HUES48 (cell line): ENCODE data around the gene TMEM37.

Experiments
- H3K27ac ChIP-seq: one replicate; pipeline ENCODE4 v1.7.0; 2013; ENCODE audit warnings: low read depth, low read length, inconsistent platforms
- H3K27me3 ChIP-seq: 2 replicates; pipeline ENCODE4 v1.6.1; 2013; ENCODE audit warnings: mild to moderate bottlenecking, low read length; ENCODE audit not compliant: control insufficient read depth, insufficient read depth
- H3K36me3 ChIP-seq: 2 replicates; pipeline ENCODE4 v1.6.1; 2013; ENCODE audit warnings: low read length; ENCODE audit not compliant: control insufficient read depth, insufficient read depth
- H3K4me1 ChIP-seq: 2 replicates; pipeline ENCODE4 v1.6.1; 2013; ENCODE audit warnings: mild to moderate bottlenecking, low read length; ENCODE audit not compliant: control insufficient read depth, insufficient read depth
- H3K4me3 ChIP-seq: 2 replicates; pipeline ENCODE4 v1.5.1; 2013; ENCODE audit warnings: mild to moderate bottlenecking, low read depth, low read length
- H3K9ac ChIP-seq: 2 replicates; pipeline ENCODE4 v1.6.1; 2013; ENCODE audit warnings: mild to moderate bottlenecking, low read depth, low read length, moderate library complexity
- H3K9me3 ChIP-seq: 2 replicates; pipeline ENCODE4 v1.6.1; 2013; ENCODE audit warnings: low read length; ENCODE audit not compliant: control insufficient read depth, insufficient read depth

The TMEM37 gene

DNA sequence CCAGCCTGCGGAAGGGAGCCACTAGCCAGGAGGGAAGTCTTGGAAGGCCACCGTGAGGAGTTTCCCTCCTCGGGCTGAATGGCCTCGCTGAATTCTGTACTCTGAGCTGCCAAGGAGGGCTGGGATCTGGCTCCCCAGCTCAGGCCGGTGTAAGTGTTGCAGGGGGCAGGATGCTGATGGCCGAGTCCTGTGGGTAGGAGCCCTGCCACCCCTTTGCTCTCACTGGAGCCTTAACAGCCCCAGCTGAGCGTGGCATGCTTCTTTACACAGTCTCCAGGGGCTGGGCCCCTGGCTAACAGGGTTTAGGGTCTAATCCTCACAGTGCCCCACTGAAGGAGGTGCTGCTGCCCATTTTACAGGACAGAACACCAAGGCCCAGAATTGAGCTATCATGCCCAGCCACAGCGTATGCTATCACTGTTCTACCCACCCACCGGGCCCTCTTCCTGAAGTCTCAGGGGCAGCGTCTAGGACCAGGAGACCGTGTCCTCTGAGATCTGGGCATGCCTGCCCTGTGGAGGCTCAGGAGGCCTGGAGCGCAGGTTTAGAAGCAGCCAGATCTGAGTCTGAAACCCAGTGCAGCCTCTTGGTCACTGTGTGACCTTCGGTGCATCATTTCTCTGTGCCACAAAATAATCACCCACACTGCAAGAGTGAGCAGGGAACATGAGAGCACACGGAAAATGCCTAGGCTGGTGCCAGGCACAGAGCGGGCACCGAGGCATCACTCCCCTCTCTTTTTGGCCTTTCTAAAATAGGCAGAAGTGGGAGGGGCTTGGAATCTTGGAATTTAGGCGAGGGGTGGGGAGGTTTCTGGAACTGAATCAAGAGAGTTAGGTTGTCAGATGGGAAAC, 42.9 kb downstream of the TMEM37 start:
- Histone ChIP-seq H3K9me3 (no peaks in the 10 kb centered on the region), H3K9ac (no peak overlapping the region), H3K27me3 (no peaks in the 10 kb centered on the region), H3K27ac (no peak overlapping the region), H3K4me1 (peaks cover 16% of the 10 kb centered on the region), H3K36me3 (no peaks in the 10 kb centered on the region), H3K4me3 (no peak overlapping the region)

DNA sequence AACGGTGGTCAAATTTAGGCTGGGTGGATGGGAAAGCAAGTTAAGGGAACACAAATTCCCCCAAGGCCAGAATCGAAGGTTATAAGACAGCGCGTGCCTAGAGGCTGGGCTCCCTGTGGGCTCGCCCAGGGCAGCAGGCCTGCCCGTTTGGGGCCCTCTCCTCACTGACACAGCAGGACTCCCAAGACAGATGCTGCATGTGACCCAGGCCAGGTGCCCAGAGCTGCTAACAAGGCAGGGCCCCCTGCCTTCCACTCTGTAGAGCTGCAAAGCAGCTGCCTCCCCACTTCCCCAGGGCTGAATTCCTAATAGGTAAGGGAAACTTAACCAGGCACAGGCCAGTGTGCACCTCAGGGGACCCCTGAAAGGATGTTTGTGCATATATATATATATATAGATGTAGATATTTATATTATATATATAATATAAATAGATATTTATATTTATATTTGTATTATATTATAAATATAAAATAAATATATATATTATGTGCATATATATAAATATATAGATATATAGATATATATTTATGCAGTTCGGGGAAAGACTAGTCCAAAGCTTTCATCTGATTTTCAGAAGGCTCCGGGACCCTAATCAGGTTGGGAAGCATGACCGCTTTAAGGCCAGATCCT, 43.7 kb downstream of the TMEM37 start:
- Histone ChIP-seq H3K4me1 (peaks cover 11% of the 10 kb centered on the region), H3K27ac (no peak overlapping the region), H3K4me3 (no peak overlapping the region), H3K36me3 (no peaks in the 10 kb centered on the region), H3K9me3 (no peaks in the 10 kb centered on the region), H3K27me3 (no peaks in the 10 kb centered on the region), H3K9ac (no peak overlapping the region)

DNA sequence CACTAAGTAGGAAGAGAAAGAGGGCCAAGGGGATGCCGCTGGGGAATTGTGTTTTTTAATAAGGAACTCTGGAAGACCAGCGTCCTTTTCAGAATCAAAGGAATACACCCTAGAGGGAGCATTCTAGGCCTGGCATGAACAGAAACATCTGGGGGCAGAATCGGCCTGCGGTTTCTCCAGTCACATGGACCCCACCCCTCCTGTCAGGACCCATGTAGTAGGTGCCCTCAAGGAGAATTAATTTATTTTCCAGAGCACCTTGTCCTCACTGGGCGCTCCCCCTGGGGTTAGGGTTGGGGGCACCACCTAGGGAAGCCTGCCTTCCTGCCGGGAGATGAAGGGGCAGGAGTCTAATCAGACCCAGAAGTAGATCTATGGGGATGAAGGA, 44.2 kb downstream of the TMEM37 start:
- H3K9me3 ChIP-seq: no peaks in the 10 kb centered on the region
- H3K27me3 ChIP-seq: no peaks in the 10 kb centered on the region
- H3K4me3 ChIP-seq: no peak overlapping the region
- peaks cover 11% of the 10 kb centered on the region for H3K4me1 ChIP-seq
- H3K36me3 ChIP-seq: no peaks in the 10 kb centered on the region
- H3K27ac ChIP-seq: no peak overlapping the region
- no peak overlapping the region for H3K9ac ChIP-seq

DNA sequence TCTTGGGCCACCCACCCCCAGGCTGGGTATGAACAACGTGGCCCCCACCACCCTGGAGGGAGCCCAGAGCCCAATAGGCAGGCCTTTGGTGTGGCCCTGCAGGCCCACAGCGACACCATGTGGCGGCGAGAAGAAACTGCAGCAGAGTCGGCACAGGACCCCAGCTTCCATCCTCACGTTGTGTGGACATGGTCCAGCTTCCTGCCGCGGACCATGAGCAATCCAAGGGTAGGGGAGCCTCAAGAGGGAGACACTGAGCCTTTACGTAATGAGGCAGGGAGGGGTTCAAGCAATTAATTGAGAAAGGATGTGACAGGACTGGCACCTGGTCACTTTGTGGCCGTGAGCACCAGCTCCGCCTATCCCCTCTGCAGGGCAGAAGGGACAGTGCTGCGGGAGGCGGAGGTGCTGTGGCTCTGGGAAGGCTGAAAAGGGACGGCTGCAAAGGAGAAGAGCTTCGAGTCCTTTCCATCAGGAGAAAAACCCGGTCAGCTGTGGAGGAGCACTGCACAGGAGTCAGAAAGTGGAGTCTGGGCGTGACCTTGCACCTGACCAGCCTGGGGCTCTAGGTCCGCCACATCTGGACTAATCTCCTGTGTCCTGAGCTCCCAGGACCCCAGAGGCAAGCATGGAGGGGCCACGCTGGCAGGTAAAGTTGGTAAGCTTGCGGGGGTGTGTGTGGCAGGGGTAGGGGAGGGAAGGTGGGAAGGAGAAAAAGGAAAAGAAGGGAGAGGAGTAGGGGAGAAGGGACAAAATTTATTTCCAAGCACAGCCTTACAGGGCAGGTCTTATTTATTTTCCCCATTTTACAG, 44.9 kb downstream of the TMEM37 start:
- peaks cover 11% of the 10 kb centered on the region for H3K4me1 ChIP-seq
- no peak overlapping the region for H3K9ac ChIP-seq
- no peaks in the 10 kb centered on the region for H3K27me3 ChIP-seq
- H3K27ac ChIP-seq: no peak overlapping the region
- no peaks in the 10 kb centered on the region for H3K9me3 ChIP-seq
- H3K36me3 ChIP-seq: no peaks in the 10 kb centered on the region
- H3K4me3 ChIP-seq: no peak overlapping the region

DNA sequence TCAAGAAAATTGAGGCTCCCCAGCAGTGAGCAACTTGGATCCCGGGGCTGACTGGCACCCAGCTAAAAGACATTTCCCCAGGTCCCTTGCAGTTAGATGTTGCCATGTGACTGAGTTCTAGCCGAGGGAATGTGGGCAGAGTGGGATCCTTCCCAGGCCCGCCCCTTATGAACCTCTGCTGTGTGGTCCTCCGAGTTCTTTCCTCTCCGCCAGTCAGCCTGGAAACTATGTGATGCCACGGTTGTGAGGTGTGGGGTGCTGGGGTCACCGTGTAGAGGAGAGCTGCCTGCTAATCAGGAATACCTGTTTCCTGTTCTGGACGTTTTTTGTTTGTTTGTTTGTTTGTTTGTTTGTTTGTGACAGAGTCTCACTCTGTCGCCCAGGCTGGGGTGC, 45.5 kb downstream of the TMEM37 start:
- Histone ChIP-seq H3K27ac (no peak overlapping the region), H3K9me3 (no peaks in the 10 kb centered on the region), H3K27me3 (no peaks in the 10 kb centered on the region), H3K9ac (no peak overlapping the region), H3K4me1 (peaks cover 11% of the 10 kb centered on the region), H3K36me3 (no peaks in the 10 kb centered on the region), H3K4me3 (no peak overlapping the region)

DNA sequence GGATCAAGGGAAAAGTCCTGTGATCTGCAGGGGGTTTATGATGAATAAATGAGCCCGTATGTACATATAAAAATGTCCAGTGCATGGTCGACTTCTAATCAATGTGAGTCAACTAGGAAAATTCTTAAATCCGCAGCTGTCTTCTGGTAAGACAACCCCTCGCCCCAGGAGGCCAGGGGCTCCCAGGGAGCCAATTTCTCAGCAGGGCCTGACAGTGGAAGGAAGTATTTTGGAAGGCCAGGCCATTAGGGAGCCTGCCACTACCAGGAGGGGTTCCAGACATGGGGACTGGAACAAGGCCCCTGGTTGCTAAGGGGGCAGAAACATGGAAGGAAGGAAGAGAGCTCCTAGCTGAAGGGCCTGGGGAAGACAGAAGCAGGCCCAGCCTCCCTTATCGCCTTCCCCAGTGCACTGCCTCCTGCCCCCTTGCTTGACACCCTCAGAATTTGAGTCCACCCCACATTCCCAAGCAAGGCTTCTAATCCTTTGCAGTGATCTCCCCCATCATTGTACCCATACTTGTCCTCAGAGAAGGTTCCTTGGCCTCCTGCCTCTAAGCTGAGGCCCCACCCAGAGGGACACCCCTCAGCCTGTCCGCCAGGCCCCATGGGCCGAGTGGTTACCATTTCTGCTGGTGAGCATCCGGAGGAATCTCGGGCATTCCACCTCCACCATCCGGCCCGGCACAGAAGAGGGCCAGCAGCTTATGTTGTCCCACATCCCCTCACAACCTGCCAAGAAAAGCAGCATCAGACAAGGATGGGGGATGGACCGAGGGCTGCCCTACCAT, 46.7 kb downstream of the TMEM37 start:
- H3K9me3 ChIP-seq: no peaks in the 10 kb centered on the region

DNA sequence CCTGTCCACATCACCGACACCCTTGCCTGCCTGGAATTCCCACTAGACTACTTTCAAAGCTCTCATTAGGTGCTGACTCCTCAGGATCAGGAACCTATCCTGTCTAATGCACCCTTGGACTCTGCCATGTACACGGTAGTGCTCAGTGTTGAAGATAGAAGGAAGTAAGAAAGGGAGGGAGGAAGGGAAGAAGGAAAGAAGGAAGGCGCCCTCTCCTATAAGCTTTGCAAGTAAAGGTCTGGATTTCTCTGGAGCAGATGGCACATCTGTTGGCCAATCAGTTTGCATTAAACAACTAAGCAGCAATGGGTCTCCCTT, 47.3 kb downstream of the TMEM37 start:
- Histone ChIP-seq H3K9ac (no peak overlapping the region), H3K27ac (no peak overlapping the region), H3K4me1 (peaks cover 11% of the 10 kb centered on the region), H3K9me3 (no peaks in the 10 kb centered on the region), H3K4me3 (no peak overlapping the region), H3K27me3 (no peaks in the 10 kb centered on the region), H3K36me3 (no peaks in the 10 kb centered on the region)

More for the DNA sequence above, 46.7 kb downstream of the TMEM37 start:
- Histone ChIP-seq H3K27ac (no peak overlapping the region), H3K4me1 (peaks cover 11% of the 10 kb centered on the region), H3K4me3 (no peak overlapping the region), H3K27me3 (no peaks in the 10 kb centered on the region), H3K9ac (no peak overlapping the region), H3K36me3 (no peaks in the 10 kb centered on the region)

DNA sequence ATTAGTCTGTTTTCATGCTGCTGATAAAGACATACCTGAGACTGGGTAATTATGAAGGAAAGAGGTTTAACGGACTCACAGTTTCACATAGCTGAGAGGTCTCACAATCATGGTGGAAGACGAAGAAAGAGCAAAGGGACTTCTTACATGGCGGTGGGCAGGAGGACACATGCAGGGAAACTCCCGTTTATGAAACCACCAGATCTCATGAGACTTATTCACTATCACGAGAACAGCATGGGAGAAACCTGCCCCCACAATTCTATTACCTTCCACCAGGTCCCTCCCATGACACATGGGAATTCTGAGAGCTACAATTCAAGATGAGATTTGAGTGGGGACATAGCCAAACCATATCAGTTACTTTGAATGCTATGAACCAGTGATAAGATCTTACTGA, 48.5 kb downstream of the TMEM37 start:
- H3K27me3 ChIP-seq: no peaks in the 10 kb centered on the region
- no peaks in the 10 kb centered on the region for H3K9me3 ChIP-seq
- H3K36me3 ChIP-seq: no peaks in the 10 kb centered on the region
- H3K4me1 ChIP-seq: peaks cover 5% of the 10 kb centered on the region
- H3K4me3 ChIP-seq: no peak overlapping the region
- H3K9ac ChIP-seq: no peak overlapping the region
- H3K27ac ChIP-seq: no peak overlapping the region

DNA sequence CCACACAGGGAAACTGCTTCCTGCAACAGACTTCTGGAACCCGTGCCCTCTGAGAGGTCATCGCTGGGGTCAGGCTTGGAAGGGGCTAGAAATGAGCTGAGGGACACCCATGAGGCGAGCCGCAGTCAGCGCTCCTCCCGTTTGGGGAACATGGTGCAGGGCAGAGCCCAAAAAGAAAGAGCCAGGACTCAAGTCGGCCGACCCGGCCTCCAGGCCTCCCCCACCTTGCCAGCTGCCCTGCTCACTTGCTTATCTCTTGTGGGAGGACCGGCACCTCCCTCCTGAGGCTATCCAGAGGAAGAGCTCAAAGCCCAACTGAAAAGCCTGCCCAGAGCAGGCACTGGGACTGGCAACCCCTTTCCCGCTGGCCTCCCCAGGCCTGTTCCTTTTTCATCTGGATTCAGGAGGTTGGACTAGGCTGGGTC, 49.1 kb downstream of the TMEM37 start:
- Histone ChIP-seq H3K9me3 (no peaks in the 10 kb centered on the region), H3K27me3 (no peaks in the 10 kb centered on the region), H3K4me3 (no peak overlapping the region), H3K9ac (no peak overlapping the region), H3K4me1 (peaks cover 3% of the 10 kb centered on the region; the same call in 1 of the 2 replicates), H3K36me3 (no peaks in the 10 kb centered on the region), H3K27ac (no peak overlapping the region)

DNA sequence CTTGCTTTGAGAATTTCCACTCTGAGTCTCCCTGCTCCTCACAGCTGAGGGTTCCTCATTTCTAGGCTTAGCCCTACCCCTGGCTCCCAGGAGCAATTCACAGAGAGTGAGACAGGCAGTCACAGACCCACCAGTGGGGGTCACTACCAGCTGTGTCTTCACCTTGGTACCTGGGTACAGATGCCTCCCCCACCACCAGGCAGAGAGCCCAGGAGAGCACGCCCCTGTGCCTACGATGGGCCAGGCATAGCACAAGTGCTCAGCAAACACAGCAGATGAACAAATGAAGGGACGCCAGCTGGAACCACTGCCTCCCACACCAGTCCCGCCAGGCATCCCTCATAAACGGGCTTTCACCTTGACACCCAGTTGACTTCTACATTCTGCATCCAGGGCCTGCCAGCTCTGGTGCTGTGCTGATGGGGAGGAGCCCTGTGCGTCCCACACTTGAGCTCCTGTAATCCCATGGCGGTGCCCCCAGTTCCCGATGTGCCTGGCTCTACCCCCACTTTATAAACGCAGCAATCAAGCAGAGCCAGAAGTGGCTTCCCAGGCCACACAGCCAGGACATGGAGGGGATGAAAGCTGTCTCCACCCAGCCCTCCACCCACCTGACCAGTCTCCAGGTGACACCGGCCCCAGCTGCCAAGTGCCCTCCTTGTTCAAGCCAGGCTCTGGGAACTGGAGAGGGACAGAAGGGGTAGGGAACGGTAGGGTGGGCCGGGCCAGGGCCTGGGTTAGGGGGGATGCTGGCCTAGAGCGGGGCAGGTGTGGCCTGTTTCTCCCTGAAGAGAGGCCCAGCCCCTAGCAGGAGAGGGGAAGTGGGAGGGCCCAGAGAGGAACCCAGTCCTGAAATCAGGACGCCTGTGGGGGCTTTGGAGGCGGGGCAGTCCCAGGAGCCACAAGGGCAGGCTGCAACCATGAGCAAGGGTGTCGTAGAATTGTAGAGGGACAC, 50.1 kb downstream of the TMEM37 start:
- H3K27me3 ChIP-seq: no peaks in the 10 kb centered on the region
- H3K9ac ChIP-seq: no peak overlapping the region
- H3K27ac ChIP-seq: no peak overlapping the region
- H3K36me3 ChIP-seq: no peaks in the 10 kb centered on the region
- H3K9me3 ChIP-seq: no peaks in the 10 kb centered on the region
- H3K4me3 ChIP-seq: no peak overlapping the region
- no peaks in the 10 kb centered on the region for H3K4me1 ChIP-seq
